ENCODE measurements around the gene DIPK2A.

DNA sequence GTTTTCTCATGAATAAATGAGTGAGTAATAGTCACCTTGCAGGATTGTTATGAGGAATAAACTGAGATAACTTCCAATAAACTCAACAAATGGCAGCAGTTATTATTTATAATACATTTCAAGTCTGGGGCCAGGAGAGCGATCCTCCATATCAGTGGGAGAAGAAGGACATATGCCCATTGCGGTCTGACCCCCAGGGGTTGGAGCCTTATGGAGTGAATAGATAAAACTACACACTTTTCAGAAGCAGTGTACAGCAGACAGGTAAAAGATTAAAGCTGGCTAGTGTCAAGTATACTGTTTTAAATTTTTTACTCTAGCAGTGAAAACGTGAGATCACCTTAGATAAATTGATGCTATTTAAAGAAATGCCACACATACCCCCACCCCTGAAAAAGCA is 43.5 kb downstream of the DIPK2A start:
- TF ChIP-seq, protein P1, sequence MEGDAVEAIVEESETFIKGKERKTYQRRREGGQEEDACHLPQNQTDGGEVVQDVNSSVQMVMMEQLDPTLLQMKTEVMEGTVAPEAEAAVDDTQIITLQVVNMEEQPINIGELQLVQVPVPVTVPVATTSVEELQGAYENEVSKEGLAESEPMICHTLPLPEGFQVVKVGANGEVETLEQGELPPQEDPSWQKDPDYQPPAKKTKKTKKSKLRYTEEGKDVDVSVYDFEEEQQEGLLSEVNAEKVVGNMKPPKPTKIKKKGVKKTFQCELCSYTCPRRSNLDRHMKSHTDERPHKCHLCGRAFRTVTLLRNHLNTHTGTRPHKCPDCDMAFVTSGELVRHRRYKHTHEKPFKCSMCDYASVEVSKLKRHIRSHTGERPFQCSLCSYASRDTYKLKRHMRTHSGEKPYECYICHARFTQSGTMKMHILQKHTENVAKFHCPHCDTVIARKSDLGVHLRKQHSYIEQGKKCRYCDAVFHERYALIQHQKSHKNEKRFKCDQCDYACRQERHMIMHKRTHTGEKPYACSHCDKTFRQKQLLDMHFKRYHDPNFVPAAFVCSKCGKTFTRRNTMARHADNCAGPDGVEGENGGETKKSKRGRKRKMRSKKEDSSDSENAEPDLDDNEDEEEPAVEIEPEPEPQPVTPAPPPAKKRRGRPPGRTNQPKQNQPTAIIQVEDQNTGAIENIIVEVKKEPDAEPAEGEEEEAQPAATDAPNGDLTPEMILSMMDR (IDR thresholded peaks at IDR 0.05; ENCODE audit: low read depth, low read length) = no peak
- TF ChIP-seq POLR2A (IDR thresholded peaks at IDR 0.05; ENCODE audit: extremely low read depth, insufficient read length) = no peak
- TF ChIP-seq, protein P2, sequence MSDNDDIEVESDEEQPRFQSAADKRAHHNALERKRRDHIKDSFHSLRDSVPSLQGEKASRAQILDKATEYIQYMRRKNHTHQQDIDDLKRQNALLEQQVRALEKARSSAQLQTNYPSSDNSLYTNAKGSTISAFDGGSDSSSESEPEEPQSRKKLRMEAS (IDR thresholded peaks at IDR 0.05; ENCODE audit: low read depth, low read length) = no peak

Measured in NB4 (cell line).